Liver (tissue), 9 donors: ENCODE measurements around the gene NDUFB1. TPM values are rescaled to one million over a fixed set of nuclear protein-coding genes. Genes with fewer than 3 reads are reported as not detected.

Experiments used
- DNase-seq: peaks from one replicate; pipeline ENCODE4 v3.0.0-alpha.2; 2017; ENCODE audit warnings: low spot score
- H3K27ac ChIP-seq, 2 donors: one replicate each; pipeline ENCODE4 v1.7.0; 2013; ENCODE audit warnings: inconsistent platforms in 2 of 2, low read length in 2 of 2, control low read depth in 1 of 2, low read depth in 1 of 2, mild to moderate bottlenecking in 1 of 2
- H3K27me3 ChIP-seq, 4 donors: one replicate each; pipeline versions ENCODE4 v1.6.1 to v1.7.0; 2013; ENCODE audit warnings: low read length in 3 of 4, inconsistent platforms in 1 of 4, mild to moderate bottlenecking in 1 of 4, moderate library complexity in 1 of 4; ENCODE audit not compliant: control insufficient read depth in 4 of 4, insufficient read depth in 4 of 4
- H3K36me3 ChIP-seq, 4 donors: one replicate each; pipeline versions ENCODE4 v1.6.1 to v1.7.0; 2013; ENCODE audit warnings: low read length in 3 of 4, mild to moderate bottlenecking in 3 of 4, low read depth in 1 of 4, moderate library complexity in 1 of 4; ENCODE audit not compliant: control insufficient read depth in 4 of 4, insufficient read depth in 3 of 4
- H3K4me1 ChIP-seq, 4 donors: one replicate each; pipeline versions ENCODE4 v1.6.1 to v1.7.0; 2013; ENCODE audit warnings: low read length in 3 of 4, mild to moderate bottlenecking in 3 of 4, moderate library complexity in 1 of 4; ENCODE audit not compliant: control insufficient read depth in 4 of 4, insufficient read depth in 4 of 4
- H3K4me3 ChIP-seq, 3 donors: one replicate each; pipeline versions ENCODE4 v1.6.1 to v1.7.0; 2013; ENCODE audit warnings: low read length in 3 of 3, control low read depth in 1 of 3, low read depth in 1 of 3, mild to moderate bottlenecking in 1 of 3
- H3K9ac ChIP-seq, 2 donors: one replicate each; pipeline ENCODE4 v1.7.0; 2013; ENCODE audit warnings: low read length in 2 of 2, mild to moderate bottlenecking in 2 of 2, moderate library complexity in 2 of 2, control low read depth in 1 of 2, low read depth in 1 of 2
- H3K9me3 ChIP-seq, 4 donors: one replicate each; pipeline versions ENCODE4 v1.6.1 to v1.7.0; 2013; ENCODE audit warnings: low read length in 3 of 4; ENCODE audit not compliant: control insufficient read depth in 4 of 4
- ATF3 ChIP-seq: IDR thresholded peaks from 2 replicates; pipeline ENCODE4 v1.6.1; 2016; ENCODE audit warnings: antibody characterized with exemption
- CTCF ChIP-seq: fragments of 150-350 bp; IDR thresholded peaks from 2 replicates; pipeline ENCODE4 v1.5.1; 2017; ENCODE audit warnings: improper control_type of control experiment, low read depth, low read length; ENCODE audit not compliant: missing input control
- EGR1 ChIP-seq, 2 donors: IDR thresholded peaks; 2 replicates each; pipeline ENCODE4 v1.6.1; 2016 to 2018; ENCODE audit warnings: antibody characterized with exemption in 2 of 2, low read depth in 2 of 2
- FOXA1 ChIP-seq: IDR thresholded peaks from 2 replicates; pipeline ENCODE4 v1.6.1; 2016; ENCODE audit warnings: antibody characterized with exemption
- FOXA2 ChIP-seq: IDR thresholded peaks from 2 replicates; pipeline ENCODE4 v1.6.1; 2016; ENCODE audit warnings: antibody characterized with exemption
- GABPA ChIP-seq, 2 donors: IDR thresholded peaks in 1 of 2; conservative IDR thresholded peaks in 1 of 2; 2 replicates each; pipeline ENCODE4 v1.6.1; 2016; ENCODE audit warnings: antibody characterized with exemption in 2 of 2, mild to moderate bottlenecking in 1 of 2, moderate library complexity in 1 of 2
- HNF4A ChIP-seq, 2 donors: conservative IDR thresholded peaks; 2 replicates each; pipeline ENCODE4 v1.6.1; 2016; ENCODE audit warnings: antibody characterized with exemption in 2 of 2, mild to moderate bottlenecking in 2 of 2
- HNF4G ChIP-seq: IDR thresholded peaks from 2 replicates; pipeline ENCODE4 v1.6.1; 2016; ENCODE audit warnings: antibody characterized with exemption
- JUND ChIP-seq, 2 donors: IDR thresholded peaks; 2 replicates each; pipeline ENCODE4 v1.6.1; 2016; ENCODE audit warnings: antibody characterized with exemption in 2 of 2
- MAX ChIP-seq: IDR thresholded peaks from 2 replicates; pipeline ENCODE4 v1.6.1; 2016; ENCODE audit warnings: antibody characterized with exemption
- RAD21 ChIP-seq, 2 donors: IDR thresholded peaks; 2 replicates each; pipeline ENCODE4 v1.6.1; 2016; ENCODE audit warnings: antibody characterized with exemption in 2 of 2, mild to moderate bottlenecking in 2 of 2
- REST ChIP-seq: IDR thresholded peaks from 2 replicates; pipeline ENCODE4 v1.6.1; 2016; ENCODE audit warnings: antibody characterized with exemption, mild to moderate bottlenecking
- RXRA ChIP-seq, 2 donors: IDR thresholded peaks; 2 replicates each; pipeline ENCODE4 v1.6.1; 2017 to 2018; ENCODE audit warnings: antibody characterized with exemption in 2 of 2, mild to moderate bottlenecking in 1 of 2
- SP1 ChIP-seq: IDR thresholded peaks from 2 replicates; pipeline ENCODE4 v1.6.1; 2018; ENCODE audit warnings: antibody characterized with exemption, mild to moderate bottlenecking
- TAF1 ChIP-seq: conservative IDR thresholded peaks from 2 replicates; pipeline ENCODE4 v1.6.1; 2016; ENCODE audit warnings: antibody characterized with exemption, mild to moderate bottlenecking
- YY1 ChIP-seq: IDR thresholded peaks from 2 replicates; pipeline ENCODE4 v1.6.1; 2016; ENCODE audit warnings: antibody characterized with exemption, mild to moderate bottlenecking
- ZBTB33 ChIP-seq: IDR thresholded peaks from 2 replicates; pipeline ENCODE4 v1.6.1; 2016; ENCODE audit warnings: antibody characterized with exemption
- WGBS: extraction: QIAGEN DNeasy Blood & Tissue Kit; methylation state at CpG from one replicate; pipeline ENCODE4 v1.1.7; 2013; 5-methylcytosine and 5-hydroxymethylcytosine counted together
- polyA plus RNA-seq, 2 donors: library from polyadenylated mRNA; stranded (reverse) in 1 of 2; unstranded in 1 of 2; fragments of 200-250 nt in 1 of 2; fragments of >200 nt in 1 of 2; fragmentation: Nextera tagmentation in 1 of 2; extraction: Ambion mirVana in 1 of 2; gene quantifications; one replicate each; pipeline versions ENCODE4 v1.2.1 to v1.2.3, GENCODE V29; 2013 to 2015
- total RNA-seq, 2 donors: library from RNA; depleted of rRNA; stranded (reverse); fragments of >200 nt; gene quantifications; one replicate each; pipeline ENCODE4 v1.2.3, GENCODE V29; 2014
- donor health status: healthy.
- donor health status: healthy.
- donor health status: healthy.
- donor health status: healthy.
- donor health status: healthy.

Gene NDUFB1
- total and polyA plus RNA-seq, 4 donors, result 136 to 436 (median 240) TPM

GRCh38 chr14:92093320-92093719 is 28.2 kb downstream of the NDUFB1 start:
- TF ChIP-seq RAD21 (IDR thresholded peaks at IDR 0.05), result peak; percentile 41 to 51
- no peak for TF ChIP-seq HNF4G
- TF ChIP-seq ATF3, result no peak
- no peak for TF ChIP-seq GABPA (IDR thresholded peaks at IDR 0.05 in 1 of 2, conservative IDR thresholded peaks at IDR 0.05 in 1 of 2)

GRCh38 chr14:92088494-92088893 is 33.0 kb downstream of the NDUFB1 start:
- Histone ChIP-seq H3K27ac (no peak overlapping the region), H3K36me3 (peaks cover 7 to 21% (median 13%) of the 10 kb centered on the region in 4 donors), H3K27me3 (no peaks in the 10 kb centered on the region), H3K9me3 (no peaks in the 10 kb centered on the region), H3K9ac (no peak overlapping the region), H3K4me3 (no peak overlapping the region), H3K4me1 (no peaks in the 10 kb centered on the region)
- TF ChIP-seq GABPA (IDR thresholded peaks at IDR 0.05 in 1 of 2, conservative IDR thresholded peaks at IDR 0.05 in 1 of 2) (no peak), HNF4G (no peak), ZBTB33 (no peak), YY1 (no peak), RXRA (IDR thresholded peaks at IDR 0.05) (no peak), EGR1 (IDR thresholded peaks at IDR 0.05; ENCODE audit: low read depth in 2 of 2) (no peak), SP1 (no peak), RAD21 (IDR thresholded peaks at IDR 0.05) (no peak), TAF1 (no peak), HNF4A (conservative IDR thresholded peaks at IDR 0.05) (no peak), FOXA1 (no peak), ATF3 (no peak), CTCF (no peak), JUND (IDR thresholded peaks at IDR 0.05) (no peak), REST (no peak), FOXA2 (no peak), MAX (no peak)
- DNase-seq, result no peak
- 91% methylated on average over 5 of the region's 5 CpGs for WGBS

More at GRCh38 chr14:92093320-92093719, 28.2 kb downstream of the NDUFB1 start:
- Histone ChIP-seq H3K27ac (no peak overlapping the region), H3K9ac (no peak overlapping the region), H3K9me3 (no peaks in the 10 kb centered on the region), H3K36me3 (peaks cover 0 to 19% (median 8%) of the 10 kb centered on the region in 4 donors), H3K4me1 (no peaks in the 10 kb centered on the region), H3K4me3 (no peak overlapping the region), H3K27me3 (no peaks in the 10 kb centered on the region)
- DNase-seq, result no peak
- 55% methylated on average over 1 of the region's 1 CpG for WGBS
